Trophoblast cell (in vitro differentiated cells and primary cell): ENCODE results near the gene FAM167B.
A peak's percentile ranks its signal among the peaks of the same experiment; 100 is the strongest.

Experiments used
- DNase-seq, 2 donors: peaks; one replicate each; pipeline ENCODE4 v3.0.0-alpha.2; 2016
- H2AFZ ChIP-seq: 2 replicates; pipeline ENCODE4 v1.6.1; 2013; ENCODE audit warnings: low read length, moderate library complexity, mild to moderate bottlenecking; ENCODE audit not compliant: insufficient read depth, poor library complexity
- H2AK5ac ChIP-seq: 2 replicates; pipeline ENCODE4 v1.6.1; 2013; ENCODE audit warnings: mild to moderate bottlenecking, low read length
- H2BK120ac ChIP-seq: 2 replicates; pipeline ENCODE4 v1.6.1; 2013; ENCODE audit warnings: low read length, mild to moderate bottlenecking, moderate library complexity; ENCODE audit not compliant: insufficient read depth, poor library complexity
- H2BK12ac ChIP-seq: 2 replicates; pipeline ENCODE4 v1.6.1; 2013; ENCODE audit warnings: mild to moderate bottlenecking, low read length, moderate library complexity
- H2BK5ac ChIP-seq: 2 replicates; pipeline ENCODE4 v1.6.1; 2013; ENCODE audit warnings: low read length, low read depth, moderate library complexity, mild to moderate bottlenecking; ENCODE audit not compliant: poor library complexity
- H3K14ac ChIP-seq: 2 replicates; pipeline ENCODE4 v1.6.1; 2013; ENCODE audit warnings: mild to moderate bottlenecking, low read length
- H3K18ac ChIP-seq: 2 replicates; pipeline ENCODE4 v1.6.1; 2013; ENCODE audit warnings: mild to moderate bottlenecking, low read length
- H3K23ac ChIP-seq: 2 replicates; pipeline ENCODE4 v1.6.1; 2013; ENCODE audit warnings: low read length
- H3K27ac ChIP-seq: 2 replicates; pipeline ENCODE4 v1.5.1; 2013; ENCODE audit warnings: low read depth, mild to moderate bottlenecking, inconsistent platforms, low read length, moderate library complexity
- H3K27me3 ChIP-seq: 2 replicates; pipeline ENCODE4 v1.6.1; 2013; ENCODE audit warnings: inconsistent platforms, mild to moderate bottlenecking, low read length, moderate library complexity; ENCODE audit not compliant: insufficient read depth
- H3K36me3 ChIP-seq, 2 experiments: 1 replicate in 1 of 2; 2 replicates in 1 of 2; pipeline ENCODE4 v1.6.1; 2013; ENCODE audit warnings: low read length in 2 of 2, mild to moderate bottlenecking in 2 of 2, moderate library complexity in 1 of 2; ENCODE audit not compliant: insufficient read depth in 2 of 2, control insufficient read depth in 1 of 2
- H3K4ac ChIP-seq: 2 replicates; pipeline ENCODE4 v1.6.1; 2013; ENCODE audit warnings: low read depth, mild to moderate bottlenecking, low read length, moderate library complexity
- H3K4me1 ChIP-seq, 2 experiments: 1 replicate in 1 of 2; 2 replicates in 1 of 2; pipeline ENCODE4 v1.6.1; 2013; ENCODE audit warnings: low read length in 2 of 2, mild to moderate bottlenecking in 2 of 2, moderate library complexity in 1 of 2; ENCODE audit not compliant: insufficient read depth in 2 of 2, control insufficient read depth in 1 of 2
- H3K4me2 ChIP-seq: 2 replicates; pipeline ENCODE4 v1.6.1; 2013; ENCODE audit warnings: inconsistent platforms, mild to moderate bottlenecking, low read length, moderate library complexity
- H3K4me3 ChIP-seq: 2 replicates; pipeline ENCODE4 v1.5.1; 2013; ENCODE audit warnings: mild to moderate bottlenecking, low read depth, low read length, inconsistent platforms
- H3K79me1 ChIP-seq: one replicate; pipeline ENCODE4 v1.6.1; 2013; ENCODE audit warnings: low read length
- H3K79me2 ChIP-seq: 2 replicates; pipeline ENCODE4 v1.6.1; 2013; ENCODE audit warnings: low read length, mild to moderate bottlenecking; ENCODE audit not compliant: control insufficient read depth, insufficient read depth, poor library complexity
- H3K9ac ChIP-seq: 2 replicates; pipeline ENCODE4 v1.6.1; 2013; ENCODE audit warnings: mild to moderate bottlenecking, low read length
- H3K9me3 ChIP-seq: 2 replicates; pipeline ENCODE4 v1.6.1; 2013; ENCODE audit warnings: low read depth, mild to moderate bottlenecking, control low read depth, inconsistent platforms, low read length; ENCODE audit not compliant: insufficient read depth
- H4K12ac ChIP-seq: 2 replicates; pipeline ENCODE4 v1.6.1; 2013; ENCODE audit warnings: low read depth, mild to moderate bottlenecking, low read length, moderate library complexity
- H4K8ac ChIP-seq: 2 replicates; pipeline ENCODE4 v1.6.1; 2013; ENCODE audit warnings: low read depth, mild to moderate bottlenecking, low read length, moderate library complexity
- H4K91ac ChIP-seq: one replicate; pipeline ENCODE4 v1.6.1; 2013; ENCODE audit warnings: low read depth, mild to moderate bottlenecking, low read length, moderate library complexity
- WGBS: extraction: QIAGEN DNeasy Blood & Tissue Kit; methylation state at CpG from one replicate; pipeline ENCODE4 v1.1.7; 2013; ENCODE audit warnings: missing lambda C conversion rate; ENCODE audit not compliant: insufficient read length, insufficient coverage; ENCODE audit errors: extremely low coverage; 5-methylcytosine and 5-hydroxymethylcytosine counted together

Gene FAM167B

DNA sequence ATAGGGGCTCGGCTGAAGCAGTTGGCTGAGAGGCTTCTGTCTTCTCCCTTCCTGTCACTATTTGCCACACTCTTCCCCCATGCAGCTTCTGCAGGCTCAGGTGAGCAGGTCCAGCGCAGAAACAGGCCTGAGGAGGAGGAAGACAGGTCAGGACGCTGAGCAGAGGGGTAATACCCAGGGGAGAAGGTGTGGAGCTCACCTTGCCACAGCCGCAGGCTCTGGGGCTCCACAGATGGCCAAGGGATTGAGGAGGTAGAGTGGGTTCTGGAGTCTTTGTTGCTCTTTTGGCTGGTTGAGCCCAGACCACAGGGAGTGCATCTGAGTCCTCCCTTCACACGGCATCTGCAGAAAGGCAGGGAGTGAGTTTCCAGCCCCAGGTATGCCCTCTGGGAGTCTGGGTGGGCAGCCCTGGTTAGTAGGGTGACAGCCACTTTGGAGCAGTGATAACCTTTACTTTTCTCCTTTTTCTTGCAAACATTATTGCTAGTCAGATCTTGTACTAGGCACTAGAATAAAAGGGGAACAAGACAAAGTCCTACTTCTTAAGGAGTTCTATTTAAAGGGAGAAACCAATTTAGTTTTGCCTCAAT is 15.1 kb upstream of the FAM167B start:
- Histone ChIP-seq H2AK5ac (no peak overlapping the region), H3K14ac (no peak overlapping the region), H2AFZ (no peak overlapping the region), H3K79me1 (no peaks in the 10 kb centered on the region), H3K79me2 (no peaks in the 10 kb centered on the region), H3K23ac (no peak overlapping the region), H4K91ac (no peak overlapping the region), H3K27ac (no peak overlapping the region), H4K8ac (no peak overlapping the region), H3K18ac (no peak overlapping the region), H2BK5ac (no peak overlapping the region), H2BK12ac (no peak overlapping the region), H4K12ac (no peak overlapping the region), H3K36me3 (peaks cover 25 to 46% of the 10 kb centered on the region in 2 experiments), H3K4me2 (no peak overlapping the region), H3K9ac (no peak overlapping the region), H3K4me1 (peaks cover 0 to 3% of the 10 kb centered on the region in 2 experiments), H3K27me3 (no peaks in the 10 kb centered on the region), H2BK120ac (no peak overlapping the region), H3K4me3 (no peak overlapping the region), H3K9me3 (no peaks in the 10 kb centered on the region), H3K4ac (no peak overlapping the region)
- WGBS = no CpG with 5 or more reads among the region's 5 CpGs
- no peak for DNase-seq

DNA sequence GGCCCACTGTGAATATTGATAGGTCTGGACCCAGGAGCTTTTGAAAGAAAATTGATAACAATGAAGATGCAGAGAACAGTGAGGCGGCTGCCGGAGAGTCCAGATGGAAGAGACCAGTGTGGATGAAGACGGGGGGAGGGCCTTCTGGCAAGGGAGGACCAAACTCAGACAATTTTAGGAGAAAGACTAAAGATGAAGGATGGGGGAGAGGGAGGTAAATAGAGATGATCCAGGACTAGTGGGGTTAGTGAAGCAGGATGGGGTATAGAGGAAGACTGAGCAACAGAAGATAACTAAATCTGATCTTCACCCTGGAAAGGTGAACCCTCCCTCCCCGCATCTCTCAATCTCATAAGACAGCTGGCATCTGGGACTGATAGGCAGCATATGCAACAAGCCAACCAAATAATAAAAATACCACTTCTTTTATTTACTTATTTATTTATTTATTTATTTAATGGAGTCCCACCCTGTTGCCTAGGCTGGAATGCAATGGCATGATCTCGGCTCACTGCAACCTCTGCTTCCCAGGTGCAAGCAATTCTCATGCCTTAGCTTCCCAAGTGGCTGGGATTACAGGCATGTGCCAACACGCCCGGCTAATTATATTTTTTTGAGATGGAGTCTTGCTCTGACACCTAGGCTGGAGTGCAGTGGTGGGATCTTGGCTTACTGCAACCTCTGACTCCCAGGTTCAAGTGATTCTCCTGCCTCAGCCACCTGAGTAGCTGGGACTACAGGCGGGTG is 14.3 kb upstream of the FAM167B start:
- no peak overlapping the region for H2BK120ac ChIP-seq
- H4K91ac ChIP-seq = no peak overlapping the region
- H3K4me3 ChIP-seq = no peak overlapping the region
- no peaks in the 10 kb centered on the region for H3K27me3 ChIP-seq
- H3K4me1 ChIP-seq = peaks cover 0 to 3% of the 10 kb centered on the region in 2 experiments
- H3K9ac ChIP-seq = no peak overlapping the region
- no peak overlapping the region for H2BK12ac ChIP-seq
- no peaks in the 10 kb centered on the region for H3K79me2 ChIP-seq
- no peak overlapping the region for H3K4me2 ChIP-seq
- H4K12ac ChIP-seq = no peak overlapping the region
- H3K23ac ChIP-seq = no peak overlapping the region
- no peak overlapping the region for H2BK5ac ChIP-seq
- WGBS = no CpG with 5 or more reads among the region's 8 CpGs
- peaks cover 20 to 40% of the 10 kb centered on the region in 2 experiments for H3K36me3 ChIP-seq
- H2AK5ac ChIP-seq = no peak overlapping the region
- no peak overlapping the region for H2AFZ ChIP-seq
- no peak overlapping the region for H4K8ac ChIP-seq
- no peak overlapping the region for H3K14ac ChIP-seq
- no peak overlapping the region for H3K27ac ChIP-seq
- H3K9me3 ChIP-seq = no peaks in the 10 kb centered on the region
- H3K4ac ChIP-seq = no peak overlapping the region
- DNase-seq = no peak
- H3K18ac ChIP-seq = no peak overlapping the region
- no peaks in the 10 kb centered on the region for H3K79me1 ChIP-seq

- Histone ChIP-seq H2BK120ac (no peak overlapping the region), H3K36me3 (peaks cover 9 to 22% of the 10 kb centered on the region in 2 experiments), H3K4me2 (no peak overlapping the region), H3K79me2 (no peaks in the 10 kb centered on the region), H2BK5ac (no peak overlapping the region), H3K9me3 (no peaks in the 10 kb centered on the region), H2AFZ (no peak overlapping the region), H4K91ac (no peak overlapping the region), H2BK12ac (no peak overlapping the region), H3K14ac (no peak overlapping the region), H2AK5ac (no peak overlapping the region), H3K23ac (no peak overlapping the region), H3K9ac (no peak overlapping the region), H3K27ac (no peak overlapping the region), H3K18ac (no peak overlapping the region), H3K4ac (no peak overlapping the region), H4K12ac (no peak overlapping the region), H3K27me3 (no peaks in the 10 kb centered on the region), H4K8ac (no peak overlapping the region), H3K4me1 (peaks cover 0 to 3% of the 10 kb centered on the region in 2 experiments), H3K79me1 (no peaks in the 10 kb centered on the region), H3K4me3 (peak overlapping the region; percentile 19)
- DNase-seq = no peak
- no CpG with 5 or more reads among the region's 7 CpGs for WGBS
Observed at GRCh38 chr1:32234792-32235191, 12.2 kb upstream of the FAM167B start.

- H4K12ac ChIP-seq = no peak overlapping the region
- no peak overlapping the region for H3K14ac ChIP-seq
- no peak overlapping the region for H3K18ac ChIP-seq
- H4K91ac ChIP-seq = no peak overlapping the region
- DNase-seq = no peak
- H2AFZ ChIP-seq = no peak overlapping the region
- no peak overlapping the region for H3K23ac ChIP-seq
- H3K4ac ChIP-seq = no peak overlapping the region
- H3K4me2 ChIP-seq = peak overlapping the region; percentile 99
- H3K79me1 ChIP-seq = no peaks in the 10 kb centered on the region
- H2AK5ac ChIP-seq = no peak overlapping the region
- H2BK12ac ChIP-seq = no peak overlapping the region
- H2BK120ac ChIP-seq = no peak overlapping the region
- WGBS = no CpG with 5 or more reads among the region's 4 CpGs
- H3K9me3 ChIP-seq = no peaks in the 10 kb centered on the region
- peaks cover 2 to 18% of the 10 kb centered on the region in 2 experiments for H3K4me1 ChIP-seq
- H3K4me3 ChIP-seq = no peak overlapping the region
- H3K9ac ChIP-seq = no peak overlapping the region
- H2BK5ac ChIP-seq = no peak overlapping the region
- H3K79me2 ChIP-seq = no peaks in the 10 kb centered on the region
- no peak overlapping the region for H4K8ac ChIP-seq
- H3K27me3 ChIP-seq = no peaks in the 10 kb centered on the region
- peaks cover 0 to 2% of the 10 kb centered on the region in 2 experiments for H3K36me3 ChIP-seq
- no peak overlapping the region for H3K27ac ChIP-seq
Observed at GRCh38 chr1:32239337-32239736, 7.7 kb upstream of the FAM167B start.
